Thyroid gland (tissue), 4 donors: Measurements from ENCODE around the gene ANK3.

Source experiments
- CTCF ChIP-seq, 6 experiments: fragments of 200-600 bp in 3 of 6; fragments of 450-650 bp in 3 of 6; sonication (generic) in 3 of 6; IDR thresholded peaks; one replicate each; pipeline ENCODE4 v1.5.1; 2016 to 2019; ENCODE audit warnings: antibody characterized with exemption in 6 of 6, mild to moderate bottlenecking in 2 of 6, inconsistent platforms in 1 of 6, moderate library complexity in 1 of 6
- POLR2A ChIP-seq, 2 donors: fragments of 450-650 bp; IDR thresholded peaks; one replicate each; pipeline ENCODE4 v1.6.1; 2017; ENCODE audit warnings: antibody characterized with exemption in 2 of 2, mild to moderate bottlenecking in 2 of 2, moderate library complexity in 1 of 2

DNA sequence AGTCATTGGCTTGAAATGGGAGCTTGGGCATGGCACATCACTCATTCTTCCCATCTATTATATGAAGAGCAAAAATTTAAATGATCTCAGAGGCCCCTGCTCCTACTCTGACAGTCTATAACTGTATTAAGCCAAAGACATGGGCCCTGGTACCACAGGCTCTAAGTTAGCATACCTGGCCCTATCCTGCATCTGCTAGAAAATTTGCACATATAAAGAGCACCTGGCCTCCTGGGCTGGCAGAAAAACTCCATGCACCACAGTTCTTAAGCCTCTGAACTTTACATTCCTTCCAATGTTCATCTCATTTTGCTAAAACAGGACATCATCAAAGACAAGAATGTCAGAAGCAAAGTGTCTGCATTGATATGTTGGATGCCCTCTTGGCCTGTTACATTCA is 29.6 kb upstream of the ANK3 start:
- TF ChIP-seq CTCF (IDR thresholded peaks at IDR 0.05) (no peak), POLR2A (IDR thresholded peaks at IDR 0.05) (no peak)
